Thyroid gland (tissue), 4 donors: ENCODE measurements around the gene NACC1.

Source experiments
- CTCF ChIP-seq, 6 experiments: fragments of 200-600 bp in 3 of 6; fragments of 450-650 bp in 3 of 6; sonication (generic) in 3 of 6; IDR thresholded peaks; one replicate each; pipeline ENCODE4 v1.5.1; 2016 to 2019; ENCODE audit warnings: antibody characterized with exemption in 6 of 6, mild to moderate bottlenecking in 2 of 6, inconsistent platforms in 1 of 6, moderate library complexity in 1 of 6
- POLR2A ChIP-seq, 2 donors: fragments of 450-650 bp; IDR thresholded peaks; one replicate each; pipeline ENCODE4 v1.6.1; 2017; ENCODE audit warnings: antibody characterized with exemption in 2 of 2, mild to moderate bottlenecking in 2 of 2, moderate library complexity in 1 of 2

- TF ChIP-seq POLR2A (IDR thresholded peaks at IDR 0.05): no peak
- no peak for TF ChIP-seq CTCF (IDR thresholded peaks at IDR 0.05)
Observed at GRCh38 chr19:13150931-13151604, 33.0 kb downstream of the NACC1 start.
